Germinal center (tissue), 1 donor: ENCODE data around the gene NHLRC4.

Source experiments
- DNase-seq: peaks from one replicate; pipeline ENCODE4 v3.0.0; 2012; ENCODE audit warnings: mixed read lengths, low spot score

The NHLRC4 gene

GRCh38 chr16:553601-554296, 13.1 kb upstream of the NHLRC4 start:
- DNase-seq, result no peak

- no peak for DNase-seq
Observed at GRCh38 chr16:554297-554621, 12.5 kb upstream of the NHLRC4 start.

GRCh38 chr16:554640-555365, 12.0 kb upstream of the NHLRC4 start:
- DNase-seq, result no peak

- no peak for DNase-seq
Observed at GRCh38 chr16:555528-556473, 11.0 kb upstream of the NHLRC4 start.

GRCh38 chr16:556474-557173, 10.2 kb upstream of the NHLRC4 start:
- no peak for DNase-seq

- no peak for DNase-seq
Observed at GRCh38 chr16:557463-558297, 9.1 kb upstream of the NHLRC4 start.

- DNase-seq, result no peak
Observed at GRCh38 chr16:558298-559020, 8.3 kb upstream of the NHLRC4 start.

DNA sequence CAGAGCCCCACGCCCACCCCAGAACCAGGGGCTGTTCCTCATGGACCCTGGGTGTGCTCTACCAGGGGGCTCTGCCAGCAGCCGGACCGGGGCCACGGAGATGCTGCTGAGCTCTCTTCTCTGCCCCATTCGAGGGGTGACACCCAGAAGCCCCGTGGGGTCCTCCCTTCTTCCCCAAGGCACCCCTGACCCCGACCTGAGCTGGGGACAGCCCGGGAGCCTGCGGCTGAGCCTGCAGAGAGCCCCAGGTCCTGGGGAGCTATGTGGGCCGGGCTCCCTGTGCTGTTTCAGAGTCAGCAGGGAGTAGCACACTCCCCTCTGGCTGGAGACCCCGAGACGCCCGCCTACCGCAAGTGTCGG, 7.8 kb upstream of the NHLRC4 start:
- DNase-seq, result no peak

DNA sequence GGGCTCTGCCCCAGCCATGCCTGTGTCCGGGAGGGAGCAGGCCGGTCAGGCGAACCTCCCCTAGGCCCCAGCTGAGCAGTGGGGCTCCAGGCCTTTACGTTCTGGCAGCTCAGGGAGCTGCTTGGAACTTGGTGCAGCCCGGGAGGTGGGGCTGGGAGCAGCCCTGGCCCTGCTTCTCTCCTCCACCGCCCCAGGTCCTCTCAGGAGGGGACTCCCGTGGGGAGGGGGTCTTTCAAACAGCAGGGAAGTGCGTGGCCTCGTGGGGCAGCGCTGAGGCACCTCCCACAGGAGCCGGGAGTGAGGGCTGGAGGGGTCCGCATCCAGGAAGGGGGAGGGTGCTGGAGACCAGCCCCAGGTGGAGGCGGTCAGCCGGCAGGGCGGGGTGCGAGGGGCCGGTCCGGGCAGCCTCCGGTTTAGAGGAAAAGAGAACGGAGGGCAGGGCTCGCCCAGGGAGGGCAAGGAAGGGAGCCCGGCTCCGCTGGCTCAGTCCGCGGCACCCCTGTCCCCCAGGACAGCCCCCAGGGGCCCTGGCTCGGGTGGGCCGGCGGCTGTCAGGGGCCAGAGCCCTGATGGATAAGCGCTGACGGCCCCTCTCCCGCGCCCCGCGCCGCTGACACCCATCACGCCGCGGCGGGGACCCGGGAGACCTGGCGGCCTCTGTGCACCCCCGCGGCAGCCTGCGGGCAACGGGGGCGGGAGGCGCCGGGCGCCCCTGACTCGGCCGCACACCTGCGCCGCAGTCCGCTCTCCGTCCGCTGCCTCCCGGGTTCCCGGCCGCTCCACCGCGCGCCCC, 7.2 kb upstream of the NHLRC4 start:
- no peak for DNase-seq

- no peak for DNase-seq
Observed at GRCh38 chr16:560204-560700, 6.6 kb upstream of the NHLRC4 start, which contains the start of gene PRR35. Gene PRR35 (plus strand): TSS chr16:560394. CDS start chr16:563295, 2,901 bp downstream.

- no peak for DNase-seq
Observed at GRCh38 chr16:560701-561412, 5.9 kb upstream of the NHLRC4 start.

GRCh38 chr16:561413-561794, 5.4 kb upstream of the NHLRC4 start:
- DNase-seq, result no peak

- no peak for DNase-seq
Observed at GRCh38 chr16:561957-562938, 4.6 kb upstream of the NHLRC4 start.

DNA sequence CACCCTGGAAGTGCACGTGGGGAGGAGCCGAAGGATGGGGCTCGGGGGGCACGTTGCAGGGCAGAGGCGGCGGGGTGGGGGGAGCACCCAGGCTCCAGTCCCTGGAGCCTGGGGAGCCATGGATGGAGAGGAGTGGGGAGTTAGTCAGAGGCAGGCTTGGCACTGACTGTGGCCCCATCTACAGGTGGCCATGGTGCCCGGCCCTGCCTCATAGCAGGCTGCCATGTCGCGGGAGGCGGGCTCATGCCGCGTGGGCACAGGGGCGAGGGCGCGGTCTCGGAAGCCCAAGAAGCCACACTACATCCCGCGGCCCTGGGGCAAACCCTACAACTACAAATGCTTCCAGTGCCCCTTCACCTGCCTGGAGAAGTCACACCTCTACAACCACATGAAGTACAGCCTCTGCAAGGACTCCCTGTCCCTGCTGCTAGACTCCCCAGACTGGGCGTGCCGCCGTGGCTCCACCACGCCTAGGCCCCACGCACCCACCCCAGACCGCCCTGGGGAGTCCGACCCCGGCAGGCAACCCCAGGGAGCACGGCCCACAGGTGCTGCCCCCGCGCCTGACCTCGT, 3.6 kb upstream of the NHLRC4 start:
- no peak for DNase-seq

- DNase-seq, result no peak
Observed at GRCh38 chr16:564690-565418, 2.0 kb upstream of the NHLRC4 start.
